ENCODE results near the gene NUP88.
"Not testable (repeated sequence)": the region's sequence is repeated elsewhere in the genome, so short reads cannot be mapped to it uniquely, and the experiment has no call there.

Gene NUP88

GRCh38 chr17:5444209-5444608, 24.7 kb upstream of the NUP88 start:
- ChIA-PET POLR2A (no interaction called here), CTCF (interaction anchor here (1.7 kb wide), 1 partner anchor 10 kb away, joined by 8 read pairs; no protein-coding TSS in a partner anchor)
- DNase-seq (ENCODE audit: extremely low spot score): no peak
- no peak for TF ChIP-seq CTCF (IDR thresholded peaks at IDR 0.05; ENCODE audit: control extremely low read depth, extremely low read depth, low read depth, missing control alignments)

- no peak for TF ChIP-seq CTCF (IDR thresholded peaks at IDR 0.05; ENCODE audit: control extremely low read depth, extremely low read depth, low read depth, missing control alignments)
- DNase-seq (ENCODE audit: extremely low spot score): no peak
- ChIA-PET POLR2A (no interaction called here), CTCF (interaction anchor here (1.7 kb wide), 1 partner anchor 10 kb away, joined by 8 read pairs; no protein-coding TSS in a partner anchor)
Measured at GRCh38 chr17:5443728-5444127, 24.3 kb upstream of the NUP88 start.

GRCh38 chr17:5439446-5439764, 19.9 kb upstream of the NUP88 start:
- ChIA-PET CTCF (interaction anchor here (0.7 to 6.1 kb wide), 43 partner anchors 10 to 530 kb away, joined by 3 to 45 read pairs (median 6); partner anchors contain the start of genes DHX33, NUP88 and RPAIN), POLR2A (interaction anchor here (0.7 to 1.4 kb wide), 4 partner anchors 11 to 66 kb away, joined by 3 to 4 read pairs (median 3); partner anchors contain the start of genes DERL2, MIS12 and NUP88)
- no peak for DNase-seq (ENCODE audit: extremely low spot score)
- TF ChIP-seq CTCF (IDR thresholded peaks at IDR 0.05; ENCODE audit: control extremely low read depth, extremely low read depth, low read depth, missing control alignments): no peak

- POLR2A ChIA-PET: interaction anchor here (0.7 to 1.4 kb wide), 5 partner anchors 11 to 65 kb away, joined by 3 to 4 read pairs (median 3); partner anchors contain the start of genes DERL2, MIS12 and NUP88
Measured at GRCh38 chr17:5438716-5439445, 19.4 kb upstream of the NUP88 start, which contains the start of gene C1QBP. Gene C1QBP (minus strand): TSS chr17:5439155. CDS start chr17:5439073, 82 bp downstream.

GRCh38 chr17:5437721-5438317, 18.4 kb upstream of the NUP88 start:
- DNase-seq (ENCODE audit: extremely low spot score): no peak
- CTCF ChIA-PET: interaction anchor here (1.2 to 6.1 kb wide), 10 partner anchors 9 to 189 kb away, joined by 3 to 45 read pairs (median 7); no protein-coding TSS in a partner anchor
- POLR2A ChIA-PET: no interaction called here
- no peak for TF ChIP-seq CTCF (IDR thresholded peaks at IDR 0.05; ENCODE audit: control extremely low read depth, extremely low read depth, low read depth, missing control alignments)

More at GRCh38 chr17:5438716-5439445, 19.4 kb upstream of the NUP88 start, which contains the start of gene C1QBP:
- TF ChIP-seq CTCF (IDR thresholded peaks at IDR 0.05; ENCODE audit: control extremely low read depth, extremely low read depth, low read depth, missing control alignments): peak; percentile 92
- peak; percentile 95 for DNase-seq (ENCODE audit: extremely low spot score)
- CTCF ChIA-PET: interaction anchor here (0.7 to 6.1 kb wide), 44 partner anchors 9 to 530 kb away, joined by 3 to 45 read pairs (median 6); partner anchors contain the start of genes DHX33, NUP88 and RPAIN

- POLR2A ChIA-PET; DNase-seq (ENCODE audit: extremely low spot score): not testable (repeated sequence)
- CTCF ChIA-PET: interaction anchor here (1.0 to 1.5 kb wide), 2 partner anchors 9 to 198 kb away, joined by 3 to 4 read pairs; no protein-coding TSS in a partner anchor
Measured at GRCh38 chr17:5435781-5436315, 16.4 kb upstream of the NUP88 start.

Measured in GM10248 (cell line).